Measurements from ENCODE around the gene ANXA3.

DNA sequence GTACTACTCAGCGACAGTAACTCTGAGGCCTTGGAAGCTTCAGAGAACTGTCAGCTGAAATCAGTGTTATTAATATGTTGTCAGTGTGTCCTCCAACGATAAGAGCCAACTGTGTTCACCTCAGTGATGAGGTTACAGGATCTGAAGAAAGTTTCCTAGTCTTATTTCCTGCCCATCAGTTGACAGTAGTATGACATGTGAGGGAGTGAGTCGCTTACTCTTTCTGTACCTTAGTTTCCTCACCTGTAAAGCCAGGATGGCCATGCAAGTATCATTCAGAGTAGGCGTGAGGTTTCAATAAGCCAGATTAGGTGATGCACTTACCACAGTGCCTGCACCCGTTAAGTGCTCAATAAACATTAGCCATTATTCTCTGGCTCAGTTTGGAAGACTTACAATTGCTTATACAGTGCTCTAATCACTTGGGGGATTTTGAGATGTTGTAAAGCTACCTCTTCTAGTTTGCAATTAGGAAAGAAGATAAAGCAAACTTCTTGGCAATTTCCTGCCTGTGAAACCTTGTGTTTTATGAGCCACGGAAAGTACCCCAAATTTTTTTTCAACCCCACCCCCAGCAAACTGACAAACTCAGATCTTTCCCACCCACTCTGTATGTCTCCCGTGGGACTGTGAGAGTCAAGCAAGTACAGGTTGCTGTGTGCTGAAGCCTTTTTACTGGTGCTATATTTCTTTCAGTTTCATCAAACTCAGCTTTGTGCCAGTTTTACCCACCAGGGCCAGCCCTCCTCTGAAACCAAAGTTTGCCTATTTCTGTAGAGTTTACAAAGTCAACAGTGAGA lies 62.2 kb downstream of the ANXA3 start:
- TF ChIP-seq EP300 (IDR thresholded peaks at IDR 0.05): no peak
- TF ChIP-seq, protein P1, sequence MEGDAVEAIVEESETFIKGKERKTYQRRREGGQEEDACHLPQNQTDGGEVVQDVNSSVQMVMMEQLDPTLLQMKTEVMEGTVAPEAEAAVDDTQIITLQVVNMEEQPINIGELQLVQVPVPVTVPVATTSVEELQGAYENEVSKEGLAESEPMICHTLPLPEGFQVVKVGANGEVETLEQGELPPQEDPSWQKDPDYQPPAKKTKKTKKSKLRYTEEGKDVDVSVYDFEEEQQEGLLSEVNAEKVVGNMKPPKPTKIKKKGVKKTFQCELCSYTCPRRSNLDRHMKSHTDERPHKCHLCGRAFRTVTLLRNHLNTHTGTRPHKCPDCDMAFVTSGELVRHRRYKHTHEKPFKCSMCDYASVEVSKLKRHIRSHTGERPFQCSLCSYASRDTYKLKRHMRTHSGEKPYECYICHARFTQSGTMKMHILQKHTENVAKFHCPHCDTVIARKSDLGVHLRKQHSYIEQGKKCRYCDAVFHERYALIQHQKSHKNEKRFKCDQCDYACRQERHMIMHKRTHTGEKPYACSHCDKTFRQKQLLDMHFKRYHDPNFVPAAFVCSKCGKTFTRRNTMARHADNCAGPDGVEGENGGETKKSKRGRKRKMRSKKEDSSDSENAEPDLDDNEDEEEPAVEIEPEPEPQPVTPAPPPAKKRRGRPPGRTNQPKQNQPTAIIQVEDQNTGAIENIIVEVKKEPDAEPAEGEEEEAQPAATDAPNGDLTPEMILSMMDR (IDR thresholded peaks at IDR 0.05): no peak
- no peak for TF ChIP-seq POLR2A (IDR thresholded peaks at IDR 0.05)

All from tibial nerve (tissue), 4 donors.